WTC11 (cell line): ENCODE results near the gene MAP6.

ENCODE experiments used
- CBFB ChIP-seq: sonication (generic); formaldehyde crosslinking; IDR thresholded peaks from 2 replicates; pipeline ENCODE4 v1.8.1; 2022; ENCODE audit warnings: mild to moderate bottlenecking, low read depth, missing genetic modification reagents
- ESRRA ChIP-seq: sonication (generic); formaldehyde crosslinking; IDR thresholded peaks from 2 replicates; pipeline ENCODE4 v1.8.1; 2022; ENCODE audit warnings: mild to moderate bottlenecking, missing genetic modification reagents, borderline replicate concordance
- ETV6 ChIP-seq: sonication (generic); formaldehyde crosslinking; IDR thresholded peaks from 2 replicates; pipeline ENCODE4 v1.8.1; 2022; ENCODE audit warnings: mild to moderate bottlenecking, missing genetic modification reagents
- GTF2I ChIP-seq: fragments of 250-450 bp; sonication (Bioruptor Pico); conservative IDR thresholded peaks from 2 replicates; pipeline ENCODE4 v1.4.0; 2021; ENCODE audit warnings: mild to moderate bottlenecking
- MAX ChIP-seq: sonication (generic); formaldehyde crosslinking; IDR thresholded peaks from 2 replicates; pipeline ENCODE4 v1.8.0; 2022; ENCODE audit warnings: mild to moderate bottlenecking, missing genetic modification reagents
- NR1H2 ChIP-seq: sonication (generic); formaldehyde crosslinking; IDR thresholded peaks from 2 replicates; pipeline ENCODE4 v1.9.0; 2021; ENCODE audit warnings: mild to moderate bottlenecking, moderate library complexity, missing genetic modification reagents
- NR2C2 ChIP-seq: sonication (generic); formaldehyde crosslinking; IDR thresholded peaks from 2 replicates; pipeline ENCODE4 v1.8.0; 2022; ENCODE audit warnings: mild to moderate bottlenecking, missing genetic modification reagents
- TEAD1 ChIP-seq: sonication (generic); formaldehyde crosslinking; IDR thresholded peaks from 2 replicates; pipeline ENCODE4 v1.8.0; 2022; ENCODE audit warnings: mild to moderate bottlenecking, missing genetic modification reagents
- ZBTB21 ChIP-seq: sonication (generic); formaldehyde crosslinking; IDR thresholded peaks from 2 replicates; pipeline ENCODE4 v1.8.1; 2023; ENCODE audit warnings: mild to moderate bottlenecking, missing genetic modification reagents, borderline replicate concordance
- ZNF219 ChIP-seq: sonication (generic); formaldehyde crosslinking; IDR thresholded peaks from 2 replicates; pipeline ENCODE4 v1.8.0; 2023; ENCODE audit warnings: missing genetic modification reagents, mild to moderate bottlenecking, borderline replicate concordance
- TF ChIP-seq, protein P1 (sequence below): fragments of 200-600 bp; IDR thresholded peaks from 2 replicates; pipeline ENCODE4 v1.8.0; 2022; ENCODE audit warnings: antibody characterized with exemption

DNA sequence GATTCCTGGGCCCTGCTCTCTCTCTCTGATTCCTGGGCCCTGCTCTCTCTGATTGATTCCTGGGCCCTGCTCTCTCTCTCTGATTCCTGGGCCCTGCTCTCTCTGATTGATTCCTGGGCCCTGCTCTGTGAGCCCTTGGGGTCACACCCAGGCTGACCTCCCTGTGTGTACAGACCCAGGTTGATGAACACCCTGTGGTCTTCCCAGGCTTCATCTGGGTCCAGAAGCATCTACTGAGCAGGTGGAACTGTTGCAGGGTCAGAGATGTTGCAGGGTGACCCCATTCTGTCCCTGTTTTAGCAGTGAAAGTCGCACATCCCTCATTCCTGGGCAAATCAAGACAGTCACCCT is 126.8 kb downstream of the MAP6 start:
- no peak for TF ChIP-seq ZBTB21 (CRISPR knock-in tag)
- TF ChIP-seq NR2C2 (CRISPR knock-in tag) = no peak
- TF ChIP-seq ESRRA (CRISPR knock-in tag) = no peak
- TF ChIP-seq GTF2I = no peak
- TF ChIP-seq, protein P1, sequence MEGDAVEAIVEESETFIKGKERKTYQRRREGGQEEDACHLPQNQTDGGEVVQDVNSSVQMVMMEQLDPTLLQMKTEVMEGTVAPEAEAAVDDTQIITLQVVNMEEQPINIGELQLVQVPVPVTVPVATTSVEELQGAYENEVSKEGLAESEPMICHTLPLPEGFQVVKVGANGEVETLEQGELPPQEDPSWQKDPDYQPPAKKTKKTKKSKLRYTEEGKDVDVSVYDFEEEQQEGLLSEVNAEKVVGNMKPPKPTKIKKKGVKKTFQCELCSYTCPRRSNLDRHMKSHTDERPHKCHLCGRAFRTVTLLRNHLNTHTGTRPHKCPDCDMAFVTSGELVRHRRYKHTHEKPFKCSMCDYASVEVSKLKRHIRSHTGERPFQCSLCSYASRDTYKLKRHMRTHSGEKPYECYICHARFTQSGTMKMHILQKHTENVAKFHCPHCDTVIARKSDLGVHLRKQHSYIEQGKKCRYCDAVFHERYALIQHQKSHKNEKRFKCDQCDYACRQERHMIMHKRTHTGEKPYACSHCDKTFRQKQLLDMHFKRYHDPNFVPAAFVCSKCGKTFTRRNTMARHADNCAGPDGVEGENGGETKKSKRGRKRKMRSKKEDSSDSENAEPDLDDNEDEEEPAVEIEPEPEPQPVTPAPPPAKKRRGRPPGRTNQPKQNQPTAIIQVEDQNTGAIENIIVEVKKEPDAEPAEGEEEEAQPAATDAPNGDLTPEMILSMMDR = no peak
- no peak for TF ChIP-seq ETV6
- TF ChIP-seq MAX (CRISPR knock-in tag) = no peak
- TF ChIP-seq TEAD1 (CRISPR knock-in tag) = no peak
- TF ChIP-seq CBFB = no peak
- TF ChIP-seq ZNF219 (CRISPR knock-in tag) = no peak
- no peak for TF ChIP-seq NR1H2 (CRISPR knock-in tag)
